Skeletal muscle cell (primary cell): ENCODE measurements around the gene LCE1E.

Source experiments
- DNase-seq: peaks from one replicate; pipeline ENCODE4 v3.0.0-alpha.2; 2010; ENCODE audit warnings: low read depth
- H3K4me3 ChIP-seq: 2 replicates; pipeline ENCODE4 v1.5.1; 2011; ENCODE audit warnings: low read depth, mild to moderate bottlenecking, control low read depth, low read length, moderate library complexity

Gene LCE1E

GRCh38 chr1:152776361-152776760 is 9.7 kb upstream of the LCE1E start:
- no peak for DNase-seq
- no peak overlapping the region for H3K4me3 ChIP-seq

DNA sequence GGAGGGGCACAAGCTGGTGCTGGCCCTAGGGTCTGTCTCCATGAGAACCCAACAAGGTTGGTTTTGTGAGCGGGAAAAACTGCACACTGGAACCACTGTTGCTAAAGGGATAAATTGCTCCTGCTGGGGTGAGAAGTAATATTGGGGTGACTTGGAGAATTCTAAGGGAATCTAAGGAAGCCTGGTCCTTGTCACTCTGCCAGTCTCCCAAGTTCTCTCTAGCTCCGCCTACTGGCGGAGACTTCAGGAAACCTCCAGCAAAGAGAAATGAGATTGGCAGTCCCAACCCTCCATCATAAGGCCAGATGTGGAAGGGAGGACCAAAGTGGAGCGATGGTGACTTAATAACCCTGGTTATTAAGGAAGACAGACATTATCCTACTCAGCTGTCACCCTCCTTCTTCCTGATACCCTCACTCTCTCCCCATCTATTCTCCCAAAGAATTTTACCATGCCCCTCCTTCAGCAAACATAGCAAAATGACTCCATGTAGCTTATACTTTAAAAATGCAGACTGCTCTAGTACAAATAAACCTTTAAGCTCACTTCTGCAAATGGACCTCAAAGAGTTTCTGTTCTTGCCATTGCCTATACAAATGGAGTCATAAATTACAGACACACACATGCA is 8.4 kb upstream of the LCE1E start:
- DNase-seq, result no peak
- H3K4me3 ChIP-seq, result no peak overlapping the region

- DNase-seq, result no peak
- no peak overlapping the region for H3K4me3 ChIP-seq
Observed at GRCh38 chr1:152783095-152783494, 3.0 kb upstream of the LCE1E start.

GRCh38 chr1:152795686-152796085 is 9.6 kb downstream of the LCE1E start:
- DNase-seq, result no peak
- no peak overlapping the region for H3K4me3 ChIP-seq

- DNase-seq, result no peak
- no peak within 1 kb of the TSS for H3K4me3 ChIP-seq
Observed at GRCh38 chr1:152796421-152796820, 10.4 kb downstream of the LCE1E start, which contains the start of gene LCE1D. LCE1D (plus strand) TSS chr1:152796721; CDS start chr1:152797795, 1,074 bp downstream.

GRCh38 chr1:152801333-152801732 is 15.3 kb downstream of the LCE1E start:
- no peak overlapping the region for H3K4me3 ChIP-seq
- DNase-seq, result no peak

DNA sequence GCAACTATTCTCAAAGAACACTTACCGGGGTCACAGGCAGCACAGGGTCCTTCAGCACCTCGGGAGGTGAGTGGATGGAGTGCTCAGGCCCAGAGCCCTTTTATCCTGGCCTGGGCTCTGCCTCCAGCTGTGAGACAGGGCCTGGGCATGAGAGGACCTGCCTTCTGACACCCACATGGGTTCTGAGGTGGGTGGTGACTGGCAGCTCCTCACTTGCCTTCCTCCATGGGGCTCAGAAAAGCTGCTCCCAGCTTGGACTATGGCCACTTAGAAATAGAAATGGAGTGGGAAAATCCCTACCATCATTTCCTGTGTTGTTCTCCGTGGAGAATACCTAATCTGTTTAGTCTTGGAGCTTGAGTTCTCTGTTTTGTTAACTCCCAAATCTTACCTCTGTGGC is 20.5 kb downstream of the LCE1E start, which contains the start of gene LCE1C:
TSS of gene LCE1C (minus strand) at position 76 of the 400 bp plus-strand sequence. CDS start 1,173 bp downstream, outside the sequence.
- no peak within 1 kb of the TSS for H3K4me3 ChIP-seq
- no peak for DNase-seq

DNA sequence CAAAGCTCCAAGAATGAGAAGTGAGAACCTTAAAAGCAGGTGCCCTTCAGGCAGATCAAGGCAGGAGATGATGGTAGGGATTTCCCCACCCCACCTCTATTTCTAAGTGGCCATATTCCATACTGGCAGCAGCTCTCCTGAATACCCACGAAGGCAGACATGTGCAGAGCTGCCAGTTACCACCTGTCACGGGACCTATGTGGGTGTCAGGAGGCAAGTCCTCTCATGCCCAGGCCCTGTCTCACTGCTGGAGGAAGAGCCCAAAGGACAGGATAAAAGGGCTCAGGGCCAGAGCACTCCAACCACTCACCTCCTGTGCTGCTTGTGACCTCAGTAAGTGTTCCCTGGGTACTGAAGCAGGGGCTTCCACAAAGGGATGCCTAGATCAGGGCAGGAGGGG is 25.0 kb downstream of the LCE1E start:
- H3K4me3 ChIP-seq, result no peak overlapping the region
- DNase-seq, result no peak

GRCh38 chr1:152811671-152812070 is 25.6 kb downstream of the LCE1E start, which contains the start of gene LCE1B:
LCE1B (plus strand) TSS chr1:152811971; CDS start chr1:152812447, 476 bp downstream.
- H3K4me3 ChIP-seq, result no peak within 1 kb of the TSS
- no peak for DNase-seq

- H3K4me3 ChIP-seq, result no peak overlapping the region
- no peak for DNase-seq
Observed at GRCh38 chr1:152817309-152817708, 31.3 kb downstream of the LCE1E start.

DNA sequence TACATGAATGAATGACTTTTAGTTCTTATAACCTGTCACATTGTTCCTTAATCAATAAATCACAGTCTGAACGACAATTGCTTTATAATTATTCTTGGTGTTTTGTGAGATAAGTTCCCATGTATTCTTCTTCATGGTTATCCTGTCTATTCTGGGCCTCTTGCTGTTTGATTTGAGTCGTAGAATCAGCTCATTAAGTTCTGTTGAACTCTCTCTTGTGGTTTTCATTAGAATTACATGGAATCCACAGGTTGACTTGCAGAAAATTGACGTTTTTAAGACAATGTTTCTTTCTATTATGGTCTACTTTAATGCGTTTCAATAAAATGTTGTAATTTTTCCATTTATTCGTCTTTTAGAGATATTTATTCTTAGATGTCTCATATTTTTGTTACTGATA is 37.2 kb downstream of the LCE1E start:
- no peak overlapping the region for H3K4me3 ChIP-seq
- no peak for DNase-seq

DNA sequence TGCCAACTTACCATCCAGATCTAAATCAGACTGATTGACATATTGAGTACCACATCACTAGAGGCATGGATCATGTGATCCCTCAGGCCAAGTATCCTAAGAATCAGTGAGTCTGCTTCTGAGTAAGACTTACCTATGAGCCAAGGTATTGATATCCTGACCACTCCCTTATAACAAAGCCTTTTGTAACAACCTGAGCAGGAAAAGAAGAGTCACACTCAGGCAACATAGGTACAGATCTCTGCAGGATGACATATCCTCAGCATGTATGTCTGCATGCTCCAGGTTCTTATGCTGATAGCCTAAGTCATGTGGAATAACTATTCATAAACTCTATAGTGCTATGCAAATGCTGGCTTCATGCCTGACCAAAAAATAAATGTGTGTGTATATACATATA is 38.9 kb downstream of the LCE1E start:
- no peak overlapping the region for H3K4me3 ChIP-seq
- DNase-seq, result no peak

GRCh38 chr1:152827173-152827572 is 41.1 kb downstream of the LCE1E start, which contains the start of gene LCE1A:
LCE1A (plus strand) TSS chr1:152827473; CDS start chr1:152827473, 0 bp downstream.
- DNase-seq, result no peak

GRCh38 chr1:152836870-152837269 is 50.8 kb downstream of the LCE1E start:
- no peak overlapping the region for H3K4me3 ChIP-seq
- DNase-seq, result no peak

More at GRCh38 chr1:152827173-152827572, 41.1 kb downstream of the LCE1E start, which contains the start of gene LCE1A:
- H3K4me3 ChIP-seq, result no peak within 1 kb of the TSS
